HL-60/S4 (cell line): ENCODE data around the gene UNC13C.

Experiments
- in situ Hi-C: fragments of 300-500 bp; cut with MboI; formaldehyde crosslinking; loops from 2 replicates; pipeline ENCODE4 v1.14.3; 2022; ENCODE audit warnings: low sequenced_read_pairs

The UNC13C gene

DNA sequence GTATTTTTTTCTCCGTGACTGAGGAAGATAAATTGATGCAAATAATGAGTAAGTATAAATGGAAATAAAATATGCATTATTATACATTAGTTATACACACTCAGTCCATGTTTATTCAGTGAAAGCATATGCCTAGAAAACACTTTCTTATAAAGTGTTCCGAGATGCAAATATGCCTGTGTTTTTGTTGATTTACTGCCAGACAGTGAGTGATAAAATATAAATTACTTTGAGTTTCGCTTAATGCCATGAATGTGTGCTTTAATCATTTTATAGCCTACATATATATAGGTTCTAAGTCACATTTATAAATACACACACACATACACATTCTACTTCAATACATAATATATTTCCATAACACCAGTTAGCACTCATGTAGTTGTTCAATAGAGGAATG, 569.2 kb downstream of the UNC13C start:
- in situ Hi-C loops, result no loop called here

DNA sequence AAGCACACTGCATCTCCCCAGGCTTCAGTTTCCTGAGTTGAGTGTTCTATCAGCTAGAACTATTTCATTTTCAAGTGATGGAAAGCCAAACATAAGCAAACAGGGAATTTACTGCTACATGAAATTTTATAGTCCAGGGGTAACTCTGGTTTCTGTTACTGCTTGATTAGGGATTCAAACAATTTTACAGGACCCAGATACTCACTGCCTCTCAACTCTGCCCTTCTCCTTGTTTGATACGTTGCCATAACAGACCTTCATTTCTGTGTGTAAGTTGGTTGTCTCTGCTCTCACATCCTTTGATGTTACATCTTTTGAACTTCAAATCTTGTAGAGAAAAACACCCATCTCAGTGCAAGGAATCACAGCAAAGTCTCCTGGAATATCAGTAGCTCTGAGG, 572.7 kb downstream of the UNC13C start:
- in situ Hi-C loops, result no loop called here

DNA sequence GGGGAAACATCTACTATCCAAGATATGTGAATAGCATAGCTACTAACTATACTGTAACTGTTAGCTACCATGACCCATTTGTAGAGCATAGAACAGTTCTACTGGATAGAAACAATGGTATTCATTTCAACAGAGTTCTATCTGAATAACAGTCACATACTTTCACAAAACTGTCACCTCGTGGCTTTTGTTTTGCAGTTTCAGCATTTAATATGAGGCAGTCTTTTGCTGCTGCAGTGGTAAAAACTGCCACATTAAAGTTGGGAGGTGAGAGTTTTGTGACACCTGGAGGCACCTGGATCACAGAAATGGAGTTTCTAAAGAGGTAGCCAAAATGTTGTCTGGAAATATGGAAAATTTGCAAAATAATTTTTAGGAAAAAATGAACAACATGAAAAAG, 578.0 kb downstream of the UNC13C start:
- in situ Hi-C loops, result no loop called here

DNA sequence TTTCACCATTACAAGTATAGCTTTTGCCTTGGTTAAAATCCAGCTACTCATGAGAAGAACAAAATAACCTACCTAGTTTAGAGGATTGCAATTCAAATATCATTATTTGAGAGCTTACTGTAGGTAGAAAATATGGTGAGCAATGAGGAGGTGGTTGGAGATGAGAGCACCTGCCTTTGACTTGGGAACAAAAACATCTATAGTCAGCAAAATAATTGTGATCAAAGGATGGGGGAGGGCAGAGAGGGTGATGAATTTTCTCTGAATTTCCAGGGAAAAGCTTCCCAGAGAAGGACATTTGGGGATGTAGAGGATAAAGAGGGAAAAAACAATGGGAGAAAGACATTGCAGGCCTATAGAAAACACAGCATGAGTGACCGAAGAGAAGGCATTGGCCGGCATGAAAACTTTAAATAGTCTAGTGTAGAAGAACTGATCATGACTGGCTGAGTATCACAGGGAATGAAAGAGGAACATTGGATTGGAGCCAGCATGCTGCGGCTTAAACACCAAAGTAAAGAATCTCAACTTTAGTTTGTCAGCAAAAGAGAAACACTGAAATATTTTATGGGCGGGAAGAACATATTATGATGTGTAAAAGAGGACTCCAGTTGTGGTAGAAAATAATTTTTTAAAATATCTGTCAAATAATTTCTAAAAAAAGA, 581.3 kb downstream of the UNC13C start:
- in situ Hi-C loops, result no loop called here

GRCh38 chr15:54560417-54560816, 582.2 kb downstream of the UNC13C start:
- in situ Hi-C loops, result no loop called here

- in situ Hi-C loops, result no loop called here
Measured at GRCh38 chr15:54564166-54564565, 585.9 kb downstream of the UNC13C start.

DNA sequence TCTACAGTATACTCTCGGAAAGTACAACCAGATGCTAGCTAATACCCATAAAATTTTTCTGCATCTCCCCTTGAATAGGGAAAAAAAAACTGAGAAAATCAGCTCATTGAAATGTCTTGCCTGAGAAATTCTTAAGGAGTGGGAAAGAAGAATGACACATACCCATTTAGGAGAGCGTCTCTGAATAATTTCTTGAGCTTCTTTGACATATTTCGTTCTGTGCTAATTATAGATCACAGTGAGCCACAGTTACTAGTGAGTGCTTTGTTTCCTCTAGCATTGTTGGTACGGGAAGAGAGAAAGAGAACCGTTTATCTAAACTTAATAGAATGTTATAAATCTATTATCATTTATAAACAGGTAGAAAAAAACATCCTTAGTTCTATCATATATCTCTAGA, 588.4 kb downstream of the UNC13C start:
- in situ Hi-C loops, result no loop called here

DNA sequence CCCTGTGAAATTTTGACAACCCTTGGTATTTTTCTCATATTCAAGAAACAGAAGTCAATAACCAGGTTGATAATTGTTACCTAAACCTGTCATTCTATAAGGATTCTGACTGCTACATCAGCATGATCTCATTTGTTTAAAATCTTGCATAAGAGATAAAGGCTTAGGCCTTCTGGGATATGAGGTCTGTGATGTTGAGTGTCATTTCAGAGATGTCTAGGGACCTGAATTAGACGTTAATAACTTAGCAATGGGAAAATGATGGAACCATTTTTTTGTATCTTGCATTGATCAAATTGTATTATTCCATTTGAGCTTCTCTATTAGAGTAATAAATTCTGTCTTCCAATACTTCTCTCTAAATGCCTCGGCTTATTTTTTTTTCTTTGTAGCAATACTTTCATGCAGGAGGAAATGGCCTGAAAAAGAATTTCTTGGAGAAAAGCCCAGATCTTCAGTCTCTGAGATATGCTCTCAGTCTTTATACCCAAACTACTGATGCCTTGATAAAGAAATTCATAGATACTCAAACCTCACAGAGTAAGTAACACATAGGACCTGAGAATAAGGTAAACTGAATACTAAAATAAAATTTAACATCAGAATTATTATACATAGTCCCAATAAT, 589.3 kb downstream of the UNC13C start:
- in situ Hi-C loops, result no loop called here

DNA sequence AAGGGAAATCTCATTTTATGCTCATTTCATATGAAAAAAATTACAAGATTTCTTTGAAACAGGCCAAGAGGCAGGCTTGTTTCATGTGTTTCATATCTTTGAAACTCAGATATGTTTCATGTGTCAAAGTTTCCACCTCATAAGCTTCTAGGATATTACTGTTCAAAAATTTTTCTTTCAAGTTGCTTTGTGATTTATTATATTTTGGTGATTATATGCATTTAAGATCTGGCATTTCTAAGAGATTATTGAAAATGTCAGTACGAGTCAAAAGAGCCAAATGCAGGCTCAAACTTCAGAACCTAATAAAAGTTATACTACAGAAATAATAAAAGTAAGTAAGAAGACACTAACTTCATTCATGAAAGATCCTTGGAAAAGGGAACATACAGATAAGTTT, 590.1 kb downstream of the UNC13C start:
- in situ Hi-C loops, result no loop called here

DNA sequence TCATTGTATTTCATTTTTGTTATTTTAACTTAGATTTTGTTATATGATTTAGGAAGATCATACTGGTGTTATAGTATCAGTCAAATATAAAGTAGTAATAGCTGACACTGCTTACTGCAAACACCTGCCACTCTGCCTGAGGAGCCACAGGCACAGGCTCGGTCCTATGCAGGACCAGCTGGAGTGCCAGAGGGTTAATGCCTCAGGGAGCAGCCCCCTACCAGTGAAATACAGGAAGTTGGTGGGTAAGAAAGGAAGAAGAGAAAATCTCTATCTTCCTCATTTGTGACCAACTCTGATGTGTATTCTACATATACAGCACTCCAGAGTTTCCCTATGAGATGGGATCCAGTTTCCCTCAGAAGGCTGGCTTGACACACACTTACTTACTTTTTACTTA, 593.3 kb downstream of the UNC13C start:
- in situ Hi-C loops, result no loop called here

DNA sequence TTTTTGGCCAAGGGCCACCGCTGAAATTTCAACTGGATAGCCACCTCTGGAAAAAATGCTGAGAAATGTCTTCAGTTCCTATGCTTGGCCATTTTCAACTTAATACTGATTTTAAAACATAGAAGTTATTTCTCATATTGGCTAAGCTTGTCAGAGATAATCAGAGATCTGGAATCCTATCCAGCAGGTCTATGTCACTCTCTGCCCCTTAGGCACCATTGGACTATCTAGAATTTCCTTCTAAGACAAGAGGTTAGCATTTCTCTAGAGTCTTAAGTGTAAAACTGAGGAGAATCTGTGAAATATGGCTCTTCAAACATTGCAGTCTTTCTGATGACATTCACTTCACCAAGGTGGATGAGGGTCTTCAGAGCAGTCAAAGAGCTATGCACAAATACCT, 597.3 kb downstream of the UNC13C start:
- in situ Hi-C loops, result no loop called here

DNA sequence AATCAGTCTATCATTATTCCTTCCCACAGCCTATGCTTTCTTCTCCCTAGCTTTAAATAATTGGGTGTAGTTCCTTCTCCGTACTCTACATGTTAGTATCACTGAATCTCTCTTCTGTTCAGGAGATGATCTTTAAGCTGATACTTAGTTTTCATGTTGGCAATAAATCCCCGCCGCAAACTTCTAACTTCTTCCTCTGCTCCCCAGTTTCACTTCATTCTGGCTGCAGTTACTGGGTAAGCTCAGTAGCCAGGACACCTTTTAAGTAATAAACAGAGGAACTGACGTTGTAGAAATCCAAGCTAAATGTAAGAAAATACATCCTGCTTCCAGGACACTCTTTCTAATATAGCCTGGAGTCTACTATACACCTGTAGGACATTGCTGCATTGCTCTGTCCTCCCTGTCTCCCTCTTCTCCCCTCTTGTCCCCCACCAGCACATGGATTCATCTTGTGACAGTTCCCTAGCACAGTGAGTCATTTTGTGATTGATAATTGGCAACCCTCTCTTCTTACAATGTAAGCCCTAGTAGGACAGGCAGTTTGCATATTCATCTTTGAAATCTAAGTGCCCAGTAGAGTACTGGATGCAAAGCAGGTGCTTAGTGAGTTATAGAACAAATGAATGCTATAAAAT, 598.2 kb downstream of the UNC13C start:
- in situ Hi-C loops, result no loop called here

- in situ Hi-C loops, result no loop called here
Measured at GRCh38 chr15:54577476-54578250, 599.4 kb downstream of the UNC13C start.

DNA sequence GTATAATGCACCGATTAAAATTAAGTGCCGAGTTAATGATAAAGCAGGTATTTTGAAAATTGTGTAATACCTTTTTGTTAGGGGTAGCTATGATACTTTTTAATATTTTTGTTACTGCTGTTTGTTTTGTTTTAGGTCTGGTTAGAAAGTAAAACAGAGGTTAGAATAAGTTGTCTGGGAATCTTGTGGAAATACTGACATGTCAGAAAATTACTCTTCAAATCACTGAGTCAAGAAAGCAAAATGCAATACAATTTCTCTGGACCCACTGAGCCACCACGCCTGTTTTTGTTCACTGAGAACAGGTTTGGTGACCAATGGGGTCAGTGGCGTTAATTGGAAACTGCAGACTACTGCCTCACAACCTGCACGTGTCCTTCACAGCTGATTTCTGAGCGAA, 601.6 kb downstream of the UNC13C start:
- in situ Hi-C loops, result no loop called here

- in situ Hi-C loops, result no loop called here
Measured at GRCh38 chr15:54580643-54581042, 602.4 kb downstream of the UNC13C start.

DNA sequence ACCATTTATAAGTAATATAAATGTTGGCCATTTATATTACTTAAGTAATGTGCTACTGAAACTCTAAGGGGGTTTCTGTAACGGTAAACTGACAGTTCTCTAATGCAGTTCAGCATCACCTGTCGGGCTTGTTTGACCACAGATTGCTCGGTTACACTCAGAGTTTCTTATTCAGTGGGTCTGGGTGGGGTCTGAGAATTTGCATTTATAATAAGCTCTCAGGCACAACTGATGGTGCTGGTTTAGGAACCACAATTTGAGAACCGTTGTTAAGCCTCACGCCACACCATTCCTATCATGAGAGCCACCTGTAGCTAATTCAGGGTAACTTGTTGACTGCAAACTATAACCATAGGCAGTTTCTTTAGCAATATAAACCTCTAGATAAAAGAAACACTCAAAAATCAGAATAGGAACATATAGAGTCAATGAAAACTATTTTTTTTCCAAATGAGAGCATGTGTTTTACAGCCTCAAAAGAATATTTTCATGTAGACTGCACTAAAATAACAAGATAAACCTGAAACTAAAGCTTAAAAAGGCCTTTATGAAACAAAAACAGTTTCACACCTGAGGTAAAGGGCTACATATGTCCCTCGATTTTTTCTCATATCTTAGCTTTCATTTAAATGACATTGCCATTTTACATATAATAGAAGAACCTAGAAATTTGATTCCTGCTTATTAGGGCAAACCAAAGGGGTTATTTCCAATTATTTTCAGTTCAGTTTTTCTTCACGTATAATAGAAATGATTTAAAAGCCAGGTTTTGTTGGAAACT, 604.8 kb downstream of the UNC13C start:
- in situ Hi-C loops, result no loop called here

- in situ Hi-C loops, result no loop called here
Measured at GRCh38 chr15:54585063-54585462, 606.8 kb downstream of the UNC13C start.

GRCh38 chr15:54594115-54594514, 615.9 kb downstream of the UNC13C start:
- in situ Hi-C loops, result no loop called here

GRCh38 chr15:54599386-54599785, 621.1 kb downstream of the UNC13C start:
- in situ Hi-C loops, result no loop called here

DNA sequence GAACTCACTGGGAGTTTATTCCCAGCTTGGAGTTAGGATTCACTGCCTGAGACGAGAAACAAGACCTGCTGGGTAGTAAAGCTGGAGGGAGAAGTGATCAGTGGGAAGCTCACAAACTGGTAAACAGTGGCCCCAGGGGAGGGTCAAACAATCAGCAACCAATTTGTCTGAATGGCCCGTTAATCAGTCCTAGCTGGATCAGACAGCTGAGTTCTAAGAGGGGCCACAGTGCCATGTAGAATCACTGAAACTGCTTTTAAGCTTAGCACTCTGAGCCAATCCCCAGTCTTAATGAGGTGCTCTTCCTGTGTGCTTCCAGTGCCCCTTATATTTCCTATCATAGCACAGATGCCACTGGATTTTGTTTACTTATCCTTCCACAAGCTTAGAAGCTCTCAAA, 626.8 kb downstream of the UNC13C start:
- in situ Hi-C loops, result no loop called here

DNA sequence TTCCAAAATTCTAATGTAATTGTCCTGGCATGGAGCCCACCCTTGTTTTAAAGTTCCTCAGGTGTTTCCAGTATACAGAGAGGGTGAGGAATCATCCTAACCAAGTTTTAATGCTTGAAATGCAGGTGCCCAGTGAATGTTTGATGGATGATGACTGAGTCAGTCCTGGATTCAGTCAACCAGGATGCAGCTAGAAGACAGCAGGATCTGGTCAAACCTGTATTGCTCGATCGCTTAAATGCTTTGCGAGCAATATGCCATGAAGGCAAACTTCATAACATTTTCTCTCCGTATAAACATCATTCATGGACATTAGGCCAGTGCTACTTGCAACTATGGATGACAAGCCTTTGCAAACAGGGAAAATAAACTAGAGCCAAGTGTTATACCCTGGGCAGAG, 627.3 kb downstream of the UNC13C start:
- in situ Hi-C loops, result no loop called here
